HCT116 (cell line): ENCODE results near the gene THSD4. TPM values are rescaled to one million over a fixed set of nuclear protein-coding genes. Genes with fewer than 3 reads are reported as not detected.

Experiments
- ATAC-seq: fragments of 200-7000 bp; cut with Tn5 transposase; 2 replicates; pipeline ENCODE4 v1.9.1; 2020; ENCODE audit warnings: mild to moderate bottlenecking, moderate library complexity
- BruUV-seq: library from RNA; stranded (reverse); fragments of 400-500 nt; replicated peaks from 2 replicates; lab custom pipeline; 2021; lab: Mats Ljungman, UMichigan
- CTCF ChIA-PET: fragments of 300-600 bp; sonication (Branson Sonifier 250); formaldehyde crosslinking; loops from one replicate; lab custom pipeline; 2021; ENCODE audit warnings: antibody characterized with exemption; lab: Charles Lee
- POLR2A ChIA-PET: fragments of 300-600, 350-600 bp; sonication (Branson Sonifier 250); formaldehyde crosslinking; loops from one replicate; lab custom pipeline; 2021; ENCODE audit warnings: antibody characterized with exemption; lab: Charles Lee
- RAD21 ChIA-PET, 2 experiments: fragments of 300-600 bp; sonication (Branson Sonifier 250); formaldehyde crosslinking; loops; one replicate each; lab custom pipeline; 2023; ENCODE audit warnings: low total read pairs in 2 of 2; ENCODE audit not compliant: uncharacterized antibody in 2 of 2, unreplicated experiment in 2 of 2, low non-redundant PET in 1 of 2; lab: Charles Lee
- DNase-seq: peaks from one replicate; pipeline ENCODE4 v3.0.0-alpha.2; 2010; ENCODE audit warnings: low read depth, low spot score
- H2AFZ ChIP-seq: fragments of 200-600 bp; shearing (Covaris generic), sonication (generic); 2 replicates; pipeline ENCODE4 v1.6.1; 2017; ENCODE audit warnings: low read depth, mixed run types, mixed read lengths, antibody characterized with exemption, low read length; ENCODE audit not compliant: poor library complexity, severe bottlenecking
- H3K27ac ChIP-seq: 2 replicates; pipeline ENCODE4 v1.5.1; 2012; ENCODE audit warnings: low read depth, low read length
- H3K27me3 ChIP-seq: fragments of 200-600 bp; sonication (generic); 2 replicates; pipeline ENCODE4 v1.6.1; 2016; ENCODE audit warnings: mixed run types, low read length, mixed read lengths; ENCODE audit not compliant: insufficient read depth
- H3K36me3 ChIP-seq, 2 experiments: fragments of 200-500 bp in 1 of 2; fragments of 200-600 bp in 1 of 2; sonication (Bioruptor generic) in 1 of 2; sonication (generic) in 1 of 2; 2 replicates each; pipeline versions ENCODE4 v1.5.1 to v1.6.1; 2014 to 2016; ENCODE audit warnings: low read length in 2 of 2, inconsistent platforms in 1 of 2, mixed read lengths in 1 of 2, mixed run types in 1 of 2; ENCODE audit not compliant: insufficient read depth in 2 of 2, control insufficient read depth in 1 of 2
- H3K4me1 ChIP-seq, 2 experiments: fragments of 200-600 bp in 1 of 2; sonication (generic) in 1 of 2; 2 replicates each; pipeline versions ENCODE4 v1.5.1 to v1.6.1; 2012 to 2017; ENCODE audit warnings: low read length in 2 of 2, inconsistent platforms in 1 of 2, mild to moderate bottlenecking in 1 of 2, mixed read lengths in 1 of 2, mixed run types in 1 of 2, moderate library complexity in 1 of 2; ENCODE audit not compliant: insufficient read depth in 2 of 2, control insufficient read depth in 1 of 2
- H3K4me2 ChIP-seq: fragments of 200-600 bp; sonication (generic); 2 replicates; pipeline ENCODE4 v1.6.1; 2017; ENCODE audit warnings: mixed run types, low read length, mixed read lengths
- H3K4me3 ChIP-seq, 2 experiments: fragments of 200-600 bp in 1 of 2; sonication (generic) in 1 of 2; replicated peaks in 1 of 2; 2 replicates each; pipeline ENCODE4 v1.5.1; 2011 to 2016; ENCODE audit warnings: low read length in 2 of 2, control low read depth in 1 of 2, low read depth in 1 of 2, mild to moderate bottlenecking in 1 of 2, mixed read lengths in 1 of 2, mixed run types in 1 of 2
- H3K79me2 ChIP-seq: fragments of 200-600 bp; sonication (generic); 2 replicates; pipeline ENCODE4 v1.6.1; 2017; ENCODE audit warnings: mild to moderate bottlenecking, mixed run types, low read length, moderate library complexity, mixed read lengths; ENCODE audit not compliant: insufficient read depth
- H3K9ac ChIP-seq: fragments of 200-600 bp; sonication (generic); 2 replicates; pipeline ENCODE4 v1.6.1; 2016; ENCODE audit warnings: low read length, mixed read lengths
- H3K9me2 ChIP-seq: fragments of 200-600 bp; sonication (generic), shearing (Covaris generic); 2 replicates; pipeline ENCODE4 v1.6.1; 2017; ENCODE audit warnings: mixed run types, mild to moderate bottlenecking, moderate library complexity; ENCODE audit not compliant: insufficient read depth
- H3K9me3 ChIP-seq, 2 experiments: fragments of 200-500 bp in 1 of 2; fragments of 200-600 bp in 1 of 2; sonication (Bioruptor generic) in 1 of 2; sonication (generic) in 1 of 2; 2 replicates each; pipeline ENCODE4 v1.6.1; 2014 to 2017; ENCODE audit warnings: low read length in 2 of 2, mixed read lengths in 2 of 2, inconsistent platforms in 1 of 2, low read depth in 1 of 2, mild to moderate bottlenecking in 1 of 2, mixed run types in 1 of 2, moderate library complexity in 1 of 2; ENCODE audit not compliant: control insufficient read depth in 1 of 2, insufficient read depth in 1 of 2
- H4K20me1 ChIP-seq: fragments of 200-600 bp; sonication (generic), shearing (Covaris generic); 2 replicates; pipeline ENCODE4 v1.6.1; 2017; ENCODE audit warnings: mixed run types, mild to moderate bottlenecking, moderate library complexity; ENCODE audit not compliant: insufficient read depth
- ATF3 ChIP-seq: IDR thresholded peaks from 2 replicates; pipeline ENCODE4 v1.6.1; 2012
- CBX3 ChIP-seq: IDR thresholded peaks from 2 replicates; pipeline ENCODE4 v1.6.1; 2012; ENCODE audit warnings: low read depth
- EGR1 ChIP-seq: IDR thresholded peaks from 2 replicates; pipeline ENCODE4 v1.6.1; 2012; ENCODE audit warnings: low read depth
- EZH2phosphoT487 ChIP-seq: fragments of 200-600 bp; IDR thresholded peaks from 2 replicates; pipeline ENCODE4 v1.6.1; 2018; ENCODE audit warnings: antibody characterized with exemption, borderline replicate concordance
- FOSL1 ChIP-seq: IDR thresholded peaks from 2 replicates; pipeline ENCODE4 v1.6.1; 2012; ENCODE audit warnings: low read depth
- JUND ChIP-seq: IDR thresholded peaks from 2 replicates; pipeline ENCODE4 v1.6.1; 2012
- POLR2A ChIP-seq: IDR thresholded peaks from 2 replicates; pipeline ENCODE4 v1.7.0; 2011; ENCODE audit warnings: borderline replicate concordance; ENCODE audit not compliant: insufficient read depth, insufficient read length; ENCODE audit errors: extremely low read depth
- POLR2AphosphoS5 ChIP-seq: IDR thresholded peaks from 2 replicates; pipeline ENCODE4 v1.6.1; 2011; ENCODE audit warnings: mild to moderate bottlenecking, low read depth, low read length, moderate library complexity
- SIN3A ChIP-seq: IDR thresholded peaks from 2 replicates; pipeline ENCODE4 v1.6.1; 2012; ENCODE audit warnings: low read depth
- SRF ChIP-seq: IDR thresholded peaks from 2 replicates; pipeline ENCODE4 v1.6.1; 2012; ENCODE audit warnings: low read depth
- TCF7L2 ChIP-seq: IDR thresholded peaks from 2 replicates; pipeline ENCODE4 v1.7.0; 2011; ENCODE audit warnings: borderline replicate concordance, inconsistent platforms; ENCODE audit not compliant: insufficient read depth, insufficient read length; ENCODE audit errors: extremely low read depth
- YY1 ChIP-seq: IDR thresholded peaks from 2 replicates; pipeline ENCODE4 v1.6.1; 2011; ENCODE audit warnings: low read length, low read depth, moderate library complexity, mild to moderate bottlenecking; ENCODE audit not compliant: insufficient replicate concordance; ENCODE audit errors: extremely low read depth
- ZBTB33 ChIP-seq: IDR thresholded peaks from 2 replicates; pipeline ENCODE4 v1.6.1; 2011; ENCODE audit warnings: mild to moderate bottlenecking, low read length, moderate library complexity; ENCODE audit not compliant: insufficient replicate concordance; ENCODE audit errors: extremely low read depth
- ZFX ChIP-seq: fragments of 450-650 bp; IDR thresholded peaks from 2 replicates; pipeline ENCODE4 v1.6.1; 2017
- ZNF274 ChIP-seq: fragments of 200-500 bp; sonication (Bioruptor generic); IDR thresholded peaks from 2 replicates; pipeline ENCODE4 v1.6.1; 2014; ENCODE audit warnings: mild to moderate bottlenecking, low read depth, low read length, inconsistent platforms
- intact Hi-C: fragments of 100-400 bp; cut with micrococcal nuclease; formaldehyde crosslinking; loops from 2 replicates; pipeline ENCODE4 v1.10.0; 2022
- total RNA-seq: library from RNA; stranded (reverse); gene quantifications from one replicate; pipeline ENCODE4 v1.2.1, GENCODE V29; 2021; ENCODE audit not compliant: unreplicated experiment

Gene THSD4
- total RNA-seq, 1 experiment from 2014 or later, result 30.5 TPM

DNA sequence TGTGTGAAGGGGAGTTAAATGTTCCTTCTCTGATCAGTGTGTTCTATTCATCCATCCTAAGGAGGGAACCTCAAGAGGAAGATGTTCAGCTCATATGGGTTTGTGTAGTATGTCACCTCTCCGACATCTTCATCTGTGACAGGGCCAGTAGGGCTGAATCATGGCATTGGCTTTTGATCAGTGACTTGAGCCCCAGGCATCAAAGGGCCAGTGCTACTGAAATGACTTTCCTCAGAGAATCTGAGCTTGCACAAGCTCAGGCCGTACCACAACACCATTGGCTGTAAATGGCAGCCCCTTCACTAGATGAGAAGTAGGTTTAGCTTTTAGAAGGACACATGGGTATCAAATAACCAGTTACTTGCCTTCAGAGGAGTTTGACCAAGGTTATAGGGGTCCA lies 511.9 kb downstream of the THSD4 start:
- no TSS peak for BruUV-seq

More for the DNA sequence above, 511.9 kb downstream of the THSD4 start:
- no peaks in the 10 kb centered on the region for H3K36me3 ChIP-seq
- no peak overlapping the region for H3K4me2 ChIP-seq
- H3K27me3 ChIP-seq, result no peaks in the 10 kb centered on the region
- ChIA-PET POLR2A (no interaction called here), CTCF (no interaction called here), RAD21 (no interaction called here)
- no peaks in the 10 kb centered on the region for H4K20me1 ChIP-seq
- H3K4me1 ChIP-seq, result no peaks in the 10 kb centered on the region
- H3K9ac ChIP-seq, result no peak overlapping the region
- H3K4me3 ChIP-seq, result no peak overlapping the region
- H3K9me2 ChIP-seq, result no peaks in the 10 kb centered on the region
- no peak for TF ChIP-seq SIN3A
- no peak for TF ChIP-seq JUND
- no peak for TF ChIP-seq FOSL1
- no peak for TF ChIP-seq ATF3
- TF ChIP-seq ZNF274, result no peak
- TF ChIP-seq TCF7L2, result no peak
- TF ChIP-seq POLR2A, result no peak
- no peak for TF ChIP-seq EZH2phosphoT487
- no peak for TF ChIP-seq ZFX
- no peak for TF ChIP-seq YY1
- TF ChIP-seq POLR2AphosphoS5, result no peak
- TF ChIP-seq CBX3, result no peak
- TF ChIP-seq SRF, result no peak
- no peak for TF ChIP-seq EGR1
- no peak for TF ChIP-seq ZBTB33
- no peak for ATAC-seq
- DNase-seq, result no peak
- H2AFZ ChIP-seq, result no peak overlapping the region
- H3K79me2 ChIP-seq, result no peaks in the 10 kb centered on the region
- intact Hi-C loops, result no loop called here
- H3K9me3 ChIP-seq, result no peaks in the 10 kb centered on the region
- H3K27ac ChIP-seq, result no peak overlapping the region
